MCF 10A (cell line): ENCODE measurements around the gene RCAN2. TPM values are rescaled to one million over a fixed set of nuclear protein-coding genes. Genes with fewer than 3 reads are reported as not detected.

Source experiments
- BruUV-seq: library from RNA; stranded (reverse); fragments of 400-500 nt; replicated peaks from 2 replicates; lab custom pipeline; 2021; lab: Mats Ljungman, UMichigan
- CTCF ChIA-PET: fragments of 300-600 bp; sonication (Branson Sonifier 250); formaldehyde crosslinking; extraction: SDS; loops from one replicate; lab custom pipeline; 2021; ENCODE audit warnings: antibody characterized with exemption, inconsistent platforms; lab: Yijun Ruan, JAX
- POLR2A ChIA-PET: fragments of 300-600, 350-650 bp; sonication (Branson Sonifier 250); formaldehyde crosslinking; extraction: SDS; loops from one replicate; lab custom pipeline; 2020; ENCODE audit warnings: antibody characterized with exemption, inconsistent platforms; lab: Yijun Ruan, JAX
- DNase-seq: peaks from one replicate; pipeline ENCODE4 v3.0.0-alpha.2; 2018; ENCODE audit not compliant: unreplicated experiment
- H3K27ac Mint-ChIP-seq: one replicate; pipeline ENCODE4 v1.8.0; 2022; ENCODE audit warnings: mild to moderate bottlenecking, low read depth, mixed read lengths; ENCODE audit not compliant: unreplicated experiment
- H3K27me3 Mint-ChIP-seq: one replicate; pipeline ENCODE4 v1.8.0; 2022; ENCODE audit warnings: mixed read lengths; ENCODE audit not compliant: insufficient read depth, unreplicated experiment
- H3K36me3 Mint-ChIP-seq: one replicate; pipeline ENCODE4 v1.8.0; 2022; ENCODE audit warnings: mild to moderate bottlenecking, moderate library complexity, mixed read lengths; ENCODE audit not compliant: insufficient read depth, unreplicated experiment
- H3K4me1 Mint-ChIP-seq: one replicate; pipeline ENCODE4 v1.8.0; 2022; ENCODE audit warnings: mixed read lengths; ENCODE audit not compliant: insufficient read depth, unreplicated experiment
- H3K4me3 Mint-ChIP-seq: one replicate; pipeline ENCODE4 v1.8.0; 2022; ENCODE audit warnings: mild to moderate bottlenecking, moderate library complexity, mixed read lengths; ENCODE audit not compliant: unreplicated experiment
- H3K9me3 Mint-ChIP-seq: one replicate; pipeline ENCODE4 v1.8.0; 2022; ENCODE audit warnings: mixed read lengths; ENCODE audit not compliant: unreplicated experiment
- intact Hi-C: fragments of 100-400 bp; cut with micrococcal nuclease; formaldehyde crosslinking; loops from 2 replicates; pipeline ENCODE4 v1.14.1; 2022
- total RNA-seq: library from RNA; stranded (reverse); gene quantifications from 2 replicates; pipeline ENCODE4 v1.2.3, GENCODE V29; 2022
- TF ChIP-seq, protein P1 (sequence below): fragments of 200-600 bp; IDR thresholded peaks from one replicate; pipeline ENCODE4 v1.8.0; 2022; ENCODE audit warnings: antibody characterized with exemption, mild to moderate bottlenecking; ENCODE audit not compliant: unreplicated experiment

The RCAN2 gene
- total RNA-seq, 1 experiment from 2014 or later: 0.09 TPM

DNA sequence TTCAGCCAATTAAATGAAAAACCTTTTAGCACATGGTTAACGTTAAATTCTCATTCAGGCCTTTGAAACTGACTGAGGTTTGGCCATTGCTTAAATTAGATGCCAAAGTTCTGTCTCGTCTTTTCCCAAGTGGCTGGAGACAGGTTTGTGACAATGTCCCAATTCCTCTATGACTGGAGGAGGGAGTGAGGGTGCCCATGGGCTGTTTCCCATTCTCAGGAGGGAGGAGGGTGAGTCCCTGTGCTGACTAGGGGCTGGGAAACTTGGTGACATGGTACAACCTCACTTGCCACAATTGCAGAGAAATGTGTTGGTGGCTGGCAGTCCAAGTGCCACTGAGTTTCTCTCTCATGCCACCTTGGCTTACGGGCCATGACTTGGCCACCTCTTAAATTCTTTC, 256.5 kb downstream of the RCAN2 start:
- TF ChIP-seq, protein P1, sequence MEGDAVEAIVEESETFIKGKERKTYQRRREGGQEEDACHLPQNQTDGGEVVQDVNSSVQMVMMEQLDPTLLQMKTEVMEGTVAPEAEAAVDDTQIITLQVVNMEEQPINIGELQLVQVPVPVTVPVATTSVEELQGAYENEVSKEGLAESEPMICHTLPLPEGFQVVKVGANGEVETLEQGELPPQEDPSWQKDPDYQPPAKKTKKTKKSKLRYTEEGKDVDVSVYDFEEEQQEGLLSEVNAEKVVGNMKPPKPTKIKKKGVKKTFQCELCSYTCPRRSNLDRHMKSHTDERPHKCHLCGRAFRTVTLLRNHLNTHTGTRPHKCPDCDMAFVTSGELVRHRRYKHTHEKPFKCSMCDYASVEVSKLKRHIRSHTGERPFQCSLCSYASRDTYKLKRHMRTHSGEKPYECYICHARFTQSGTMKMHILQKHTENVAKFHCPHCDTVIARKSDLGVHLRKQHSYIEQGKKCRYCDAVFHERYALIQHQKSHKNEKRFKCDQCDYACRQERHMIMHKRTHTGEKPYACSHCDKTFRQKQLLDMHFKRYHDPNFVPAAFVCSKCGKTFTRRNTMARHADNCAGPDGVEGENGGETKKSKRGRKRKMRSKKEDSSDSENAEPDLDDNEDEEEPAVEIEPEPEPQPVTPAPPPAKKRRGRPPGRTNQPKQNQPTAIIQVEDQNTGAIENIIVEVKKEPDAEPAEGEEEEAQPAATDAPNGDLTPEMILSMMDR: no peak
- intact Hi-C loops: no loop called here
- BruUV-seq: no TSS peak
- DNase-seq: no peak
- POLR2A ChIA-PET: no interaction called here
- no peaks in the 10 kb centered on the region for H3K36me3 Mint-ChIP-seq
- H3K9me3 Mint-ChIP-seq: peaks cover under 1% of the 10 kb centered on the region
- no peak overlapping the region for H3K4me3 Mint-ChIP-seq
- H3K27me3 Mint-ChIP-seq: peaks cover 20% of the 10 kb centered on the region
- H3K27ac Mint-ChIP-seq: no peak overlapping the region
- CTCF ChIA-PET: no interaction called here
- H3K4me1 Mint-ChIP-seq: no peaks in the 10 kb centered on the region

DNA sequence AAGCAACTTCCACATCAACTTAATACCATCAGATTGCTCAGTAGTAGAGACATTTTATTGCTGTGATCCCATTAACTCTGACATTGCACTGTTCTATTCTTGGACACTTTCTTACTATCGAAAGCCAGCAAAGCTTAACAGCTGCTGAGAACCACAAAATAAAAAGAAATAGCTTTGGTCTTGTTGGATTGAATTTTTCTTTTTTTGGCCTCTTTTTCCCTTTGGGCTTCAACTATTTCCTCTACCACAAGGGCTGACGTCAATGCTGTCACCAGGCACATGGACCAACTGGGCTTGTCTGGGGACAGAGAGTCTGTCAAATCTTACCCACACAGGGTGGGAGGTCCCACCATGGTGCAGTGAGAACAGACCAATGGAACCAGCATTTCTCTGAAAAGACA, 257.1 kb downstream of the RCAN2 start:
- peaks cover 26% of the 10 kb centered on the region for H3K27me3 Mint-ChIP-seq
- DNase-seq: no peak
- no peaks in the 10 kb centered on the region for H3K4me1 Mint-ChIP-seq
- BruUV-seq: no TSS peak
- TF ChIP-seq, protein P1: no peak
- intact Hi-C loops: no loop called here
- ChIA-PET CTCF (no interaction called here), POLR2A (no interaction called here)
- H3K36me3 Mint-ChIP-seq: no peaks in the 10 kb centered on the region
- no peak overlapping the region for H3K4me3 Mint-ChIP-seq
- H3K27ac Mint-ChIP-seq: no peak overlapping the region
- peaks cover 6% of the 10 kb centered on the region for H3K9me3 Mint-ChIP-seq

DNA sequence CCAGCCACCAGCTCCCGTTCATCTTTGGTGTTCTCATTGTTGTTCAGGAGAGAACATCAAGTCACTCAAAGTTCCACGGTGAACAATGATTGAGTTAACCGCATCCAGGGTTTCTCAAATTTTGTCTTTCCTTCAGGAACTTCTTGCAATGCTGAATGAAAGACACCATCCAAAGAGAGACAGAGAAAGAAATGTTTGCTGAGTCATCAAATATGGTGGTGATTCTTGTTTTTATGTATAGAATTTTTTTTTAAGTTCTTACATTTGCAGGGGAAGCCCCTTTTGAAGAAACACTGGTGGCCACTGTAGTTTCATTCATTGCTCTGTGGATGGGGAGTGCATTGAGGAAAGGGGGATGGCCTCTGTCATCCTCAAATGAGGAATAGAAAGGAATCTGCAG, 258.1 kb downstream of the RCAN2 start:
- TF ChIP-seq, protein P1: no peak
- ChIA-PET POLR2A (interaction anchor here (0.6 kb wide), 1 partner anchor 31 kb away, joined by 3 read pairs; no protein-coding TSS in a partner anchor), CTCF (interaction anchor here (1.0 to 1.2 kb wide), 2 partner anchors 11 to 12 kb away, joined by 4 to 7 read pairs; no protein-coding TSS in a partner anchor)
- H3K27me3 Mint-ChIP-seq: peaks cover 36% of the 10 kb centered on the region
- H3K4me1 Mint-ChIP-seq: no peaks in the 10 kb centered on the region
- H3K9me3 Mint-ChIP-seq: peaks cover 8% of the 10 kb centered on the region
- no peak for DNase-seq
- no TSS peak for BruUV-seq
- H3K27ac Mint-ChIP-seq: no peak overlapping the region
- H3K36me3 Mint-ChIP-seq: no peaks in the 10 kb centered on the region
- intact Hi-C loops: no loop called here
- no peak overlapping the region for H3K4me3 Mint-ChIP-seq

DNA sequence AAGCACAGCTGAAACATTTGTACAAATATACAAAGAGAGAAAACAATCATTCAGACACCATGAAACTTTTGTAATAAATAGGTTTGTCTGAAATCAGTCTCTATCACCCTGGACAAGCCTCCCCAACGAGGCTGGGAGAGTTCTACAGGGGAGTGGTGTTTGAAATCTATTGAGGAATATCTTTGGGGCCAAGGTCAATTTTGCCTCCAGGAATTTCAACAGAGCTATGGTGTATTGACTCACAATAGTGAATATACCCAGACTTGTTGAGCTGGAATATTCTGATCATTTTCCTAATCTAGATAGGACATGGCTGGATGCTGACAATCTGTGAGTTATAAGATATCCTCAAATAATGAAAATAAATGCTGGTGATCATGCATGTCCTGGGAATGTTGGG, 269.0 kb downstream of the RCAN2 start:
- H3K36me3 Mint-ChIP-seq: no peaks in the 10 kb centered on the region
- H3K4me1 Mint-ChIP-seq: peaks cover 4% of the 10 kb centered on the region
- TF ChIP-seq, protein P1: no peak
- ChIA-PET POLR2A (interaction anchor here (0.6 to 2.5 kb wide), 3 partner anchors 186 to 300 kb away, joined by 4 to 14 read pairs (median 4); no protein-coding TSS in a partner anchor), CTCF (interaction anchor here (0.6 to 9.5 kb wide), 14 partner anchors 11 to 409 kb away, joined by 3 to 192 read pairs (median 4); no protein-coding TSS in a partner anchor)
- BruUV-seq: no TSS peak
- intact Hi-C loops: no loop called here
- H3K4me3 Mint-ChIP-seq: no peak overlapping the region
- peaks cover 4% of the 10 kb centered on the region for H3K27me3 Mint-ChIP-seq
- DNase-seq: no peak
- H3K9me3 Mint-ChIP-seq: no peaks in the 10 kb centered on the region
- H3K27ac Mint-ChIP-seq: no peak overlapping the region
